Superior temporal gyrus (tissue), 1 donor: ENCODE results near the gene LDHAL6B.

ENCODE experiments used
- DNase-seq: peaks from one replicate; pipeline ENCODE4 v3.0.0-alpha.2; 2016; ENCODE audit errors: extremely low spot score

The LDHAL6B gene

DNA sequence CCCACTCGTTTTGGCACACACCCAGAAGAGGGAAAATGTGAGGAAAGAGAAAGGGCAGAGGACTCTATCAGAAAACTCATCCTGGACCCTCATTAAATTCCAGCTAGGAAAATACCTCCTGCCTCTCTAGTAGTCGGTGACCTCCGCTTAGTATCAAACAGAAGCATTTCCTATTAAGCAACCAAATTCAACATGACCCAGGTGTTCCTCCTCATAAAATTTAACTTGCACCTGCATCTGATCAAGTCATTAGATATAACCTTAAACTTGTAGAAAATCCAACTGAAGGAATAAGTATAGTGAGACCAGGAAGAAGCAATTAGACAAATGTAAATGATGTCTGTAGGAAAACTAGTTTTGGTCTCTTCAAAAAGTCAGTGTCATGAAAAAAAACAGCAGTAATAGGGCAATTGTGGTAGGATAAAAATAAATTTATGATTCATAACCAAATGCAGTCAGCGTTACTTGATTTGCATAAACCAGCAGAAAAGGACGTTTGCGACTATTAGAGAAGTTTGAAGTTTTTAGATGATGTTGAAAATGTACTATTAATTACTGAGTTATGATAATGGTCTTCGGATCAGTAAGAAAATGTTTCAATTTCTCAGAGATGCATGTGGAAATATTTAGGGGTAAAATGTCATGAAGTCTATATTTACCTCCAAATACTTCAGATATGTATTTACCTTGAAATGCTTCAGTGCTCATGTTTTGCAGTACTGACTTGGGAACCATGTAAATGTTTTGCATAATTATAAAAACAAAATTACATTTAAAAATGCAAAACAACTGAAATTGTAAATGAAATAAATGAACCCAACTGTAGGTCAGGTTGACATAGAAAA, 44.6 kb downstream of the LDHAL6B start:
- no peak for DNase-seq

DNA sequence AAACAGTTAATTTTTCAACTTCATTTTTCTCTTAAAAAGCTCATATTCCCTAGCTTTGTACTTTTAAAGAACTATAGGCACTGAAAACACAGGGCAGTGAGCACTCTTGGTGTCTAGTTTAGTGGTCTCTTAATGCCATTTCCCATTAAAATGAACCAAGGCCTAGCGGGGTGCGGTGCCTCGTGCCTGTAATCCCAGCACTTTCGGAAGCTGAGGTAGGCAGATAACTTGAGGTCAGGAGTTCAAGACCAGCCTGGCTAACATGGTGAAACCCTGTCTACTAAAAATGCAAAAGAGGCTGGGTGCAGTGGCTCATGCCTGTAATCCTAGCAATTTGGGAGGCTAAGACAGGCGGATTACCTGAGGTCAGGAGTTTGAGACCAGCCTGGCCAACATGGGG, 45.5 kb downstream of the LDHAL6B start:
- no peak for DNase-seq

DNA sequence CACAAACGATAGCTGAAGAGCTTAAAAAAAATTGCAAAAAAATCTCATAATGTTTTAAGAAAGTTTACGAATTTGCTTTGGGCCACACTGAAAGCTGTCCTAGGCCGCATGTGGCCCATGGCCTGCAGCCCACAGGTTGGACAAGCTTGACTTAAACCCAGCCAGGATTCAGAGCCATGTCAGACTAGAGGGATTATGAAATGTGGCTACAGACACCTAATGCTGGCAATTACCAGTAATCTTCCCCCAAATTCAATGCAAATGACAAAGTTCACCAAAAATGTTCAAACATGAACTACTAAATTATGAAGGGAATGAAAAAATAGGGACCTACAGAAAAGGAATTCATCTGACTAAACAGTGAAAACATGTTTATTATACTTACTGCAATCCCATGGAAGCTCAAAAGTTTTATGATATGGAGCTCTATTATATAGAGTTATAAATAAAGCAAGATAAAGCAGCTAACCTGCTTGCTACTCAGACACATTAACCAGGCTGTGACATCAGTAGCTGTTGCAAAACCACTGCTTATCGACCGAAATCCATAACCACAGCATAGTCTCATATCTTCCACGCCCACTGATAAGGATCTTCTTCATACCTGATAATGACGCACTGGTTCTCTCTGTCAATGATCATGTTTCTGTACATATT, 49.2 kb downstream of the LDHAL6B start:
- DNase-seq = no peak

DNA sequence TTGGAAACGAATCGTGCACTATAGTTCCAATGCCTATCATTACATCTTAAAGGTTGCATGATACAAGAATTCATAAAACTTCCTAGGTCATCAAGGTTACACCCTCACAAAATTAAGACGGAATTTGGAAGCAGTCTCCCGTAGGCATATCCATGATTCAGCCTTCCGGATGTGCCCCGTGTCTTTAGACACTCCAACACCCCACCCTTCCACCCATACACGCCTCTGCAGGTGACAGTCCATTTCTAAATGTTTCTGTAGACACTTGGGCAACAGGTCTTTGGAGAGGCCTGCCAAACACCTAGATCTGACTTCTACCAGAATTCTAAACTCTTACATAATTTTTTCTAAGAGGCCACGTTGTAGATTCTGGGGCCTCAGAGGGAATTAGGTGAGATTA, 49.8 kb downstream of the LDHAL6B start:
- DNase-seq = no peak

DNA sequence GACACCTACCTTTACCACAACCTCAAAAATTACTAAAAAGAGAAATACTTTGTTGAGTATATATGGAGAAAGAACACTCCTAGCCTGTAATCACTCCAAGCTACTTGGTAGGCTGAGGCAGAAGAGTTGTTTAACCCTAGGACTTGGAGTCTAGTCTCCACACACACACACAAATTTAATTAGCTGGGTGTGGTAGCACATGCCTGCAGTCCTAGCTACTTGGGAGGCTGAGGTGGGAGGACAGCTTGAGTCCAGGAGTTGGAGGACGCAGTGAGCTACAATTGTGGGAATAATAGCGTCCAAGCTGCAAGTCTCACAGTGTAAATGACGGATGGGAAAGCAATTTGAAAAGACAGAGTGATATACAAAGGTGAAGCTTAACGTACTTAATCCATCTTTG, 50.5 kb downstream of the LDHAL6B start:
- DNase-seq = no peak
